ENCODE results near the gene PSKH1.
"Not testable (repeated sequence)": the region's sequence is repeated elsewhere in the genome, so short reads cannot be mapped to it uniquely, and the experiment has no call there.

The PSKH1 gene

DNA sequence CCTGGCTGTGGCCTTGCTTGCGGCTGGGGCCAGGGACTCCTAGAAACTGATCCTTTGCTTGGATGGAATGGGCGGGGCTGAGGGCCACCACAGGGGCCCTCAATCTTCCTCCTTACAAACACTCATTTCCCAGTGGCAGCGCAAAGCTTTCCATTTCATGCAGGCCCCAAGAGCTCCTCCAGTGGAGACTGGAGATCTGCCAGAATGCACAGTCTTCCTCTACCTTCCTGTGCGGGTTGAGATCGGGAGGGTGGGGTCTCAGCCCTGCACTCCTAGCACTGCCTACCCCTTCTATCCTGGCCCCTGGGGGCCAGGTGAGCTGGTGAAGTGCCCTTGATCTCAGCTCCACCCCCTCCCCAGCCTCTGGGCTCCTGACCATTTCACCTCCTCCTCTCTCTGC is 6.7 kb upstream of the PSKH1 start:
- no peak for DNase-seq (ENCODE audit: low read depth)

DNA sequence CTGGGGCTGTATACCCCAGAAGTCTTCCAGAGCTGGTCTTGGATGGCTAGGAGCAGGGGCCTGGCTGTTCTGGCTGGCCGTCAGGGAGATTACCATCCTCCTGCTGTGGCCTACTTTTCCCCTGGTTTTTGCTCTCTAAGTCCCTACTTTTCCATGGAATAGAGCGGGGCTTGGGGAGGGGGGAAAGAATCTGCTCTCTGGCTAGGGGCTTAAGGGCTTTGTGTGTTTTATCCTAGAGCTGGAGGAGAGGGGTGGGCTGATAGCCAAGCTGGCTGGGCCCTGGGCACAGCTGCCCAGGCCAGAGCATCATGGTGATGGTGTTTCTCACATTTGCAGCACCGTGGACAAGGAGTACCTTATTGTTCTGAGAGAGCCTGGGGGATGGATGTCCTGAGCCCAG is 4.7 kb upstream of the PSKH1 start:
- DNase-seq (ENCODE audit: low read depth), result no peak

GRCh38 chr16:67892375-67892774 is 679 bp upstream of the PSKH1 start:
- DNase-seq (ENCODE audit: low read depth), result no peak

- DNase-seq (ENCODE audit: low read depth), result no peak
Observed at GRCh38 chr16:67893743-67894399, 817 bp downstream of the PSKH1 start.

DNA sequence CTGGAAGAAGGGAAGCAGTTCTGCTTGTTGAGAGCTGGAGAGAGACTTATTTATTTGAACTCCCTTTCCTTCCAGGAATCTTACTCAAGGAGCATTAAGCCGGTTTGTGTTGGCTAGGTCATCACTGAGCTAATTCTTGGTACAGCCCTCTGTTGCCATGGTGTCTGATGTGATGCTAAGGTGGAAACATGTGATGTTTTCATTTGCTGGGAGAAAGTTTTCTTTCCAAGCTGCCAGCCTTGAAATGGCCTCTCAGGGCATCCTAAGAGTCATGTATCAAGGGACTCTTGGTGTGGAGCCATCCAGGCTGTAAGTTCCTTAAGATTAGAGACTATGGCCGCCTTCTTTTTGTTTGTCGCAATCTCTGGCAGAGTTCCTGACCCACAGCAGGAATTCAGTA is 4.2 kb downstream of the PSKH1 start:
- no peak for DNase-seq (ENCODE audit: low read depth)

GRCh38 chr16:67901734-67902133 is 8.7 kb downstream of the PSKH1 start:
- no peak for DNase-seq (ENCODE audit: low read depth)

- no peak for DNase-seq (ENCODE audit: low read depth)
Observed at GRCh38 chr16:67902831-67903230, 9.8 kb downstream of the PSKH1 start.

DNA sequence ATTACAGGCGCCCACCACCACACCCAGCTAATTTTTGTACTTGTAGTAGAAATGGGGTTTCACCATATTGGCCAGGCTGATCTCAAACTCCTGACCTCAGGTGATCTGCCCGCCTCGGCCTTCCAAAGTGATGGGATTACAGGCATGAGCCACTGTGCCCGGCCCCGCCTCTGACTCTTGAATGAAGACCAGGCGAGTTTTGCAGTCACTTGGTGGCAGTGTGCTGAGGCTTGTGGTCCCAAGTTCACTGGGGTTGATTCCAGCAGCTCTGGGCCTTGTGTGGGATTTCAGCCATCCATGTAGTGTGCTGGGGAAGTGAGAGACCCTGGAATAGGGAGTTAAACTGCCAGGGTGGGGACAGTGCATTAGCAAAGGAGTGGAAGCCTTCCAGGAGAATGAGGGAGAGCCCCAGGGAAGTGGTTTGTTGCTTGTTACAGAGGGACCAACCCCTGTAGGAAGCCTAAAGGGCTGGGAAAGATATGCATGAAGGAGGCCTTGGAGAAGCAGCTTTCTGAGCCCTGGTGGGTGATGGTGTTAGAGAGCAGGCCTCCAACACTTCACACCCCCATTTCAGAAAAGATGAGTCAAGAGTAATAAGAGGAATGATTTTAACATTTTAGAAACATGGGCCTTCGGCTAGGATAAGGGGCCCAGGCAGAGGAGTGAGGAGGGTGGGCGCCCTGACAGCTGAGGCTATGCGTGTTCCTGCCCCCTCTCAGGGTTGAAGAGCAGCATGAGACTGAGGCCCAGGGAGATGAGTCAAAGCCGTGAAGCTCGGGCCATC is 14.5 kb downstream of the PSKH1 start:
- DNase-seq (ENCODE audit: low read depth), result no peak

- DNase-seq (ENCODE audit: low read depth), result no peak
Observed at GRCh38 chr16:67909056-67909742, 16.1 kb downstream of the PSKH1 start.

DNA sequence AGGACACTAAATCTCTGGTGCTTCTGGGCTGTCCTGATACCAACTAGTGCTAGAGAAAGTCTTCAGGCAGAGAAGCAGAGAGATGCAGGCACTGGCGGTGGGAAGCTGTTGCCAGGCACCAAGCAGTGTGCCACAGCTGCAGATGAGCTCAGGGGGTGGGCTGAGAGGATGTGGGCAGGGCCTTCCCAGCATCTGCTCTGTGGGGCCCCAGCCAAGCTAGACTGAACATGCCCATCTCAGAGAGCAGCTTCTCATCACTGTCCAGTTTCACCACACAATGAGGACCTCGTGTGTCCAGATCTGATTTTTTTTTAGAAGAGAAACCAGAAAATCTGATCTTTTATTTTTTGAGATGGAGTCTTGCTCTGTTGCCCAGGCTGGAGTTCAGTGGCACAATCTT is 17.1 kb downstream of the PSKH1 start:
- DNase-seq (ENCODE audit: low read depth), result no peak

- DNase-seq (ENCODE audit: low read depth), result no peak
Observed at GRCh38 chr16:67914758-67915495, 21.9 kb downstream of the PSKH1 start.

- not testable (repeated sequence) for DNase-seq (ENCODE audit: low read depth)
Observed at GRCh38 chr16:67915496-67915769, 22.4 kb downstream of the PSKH1 start.

- DNase-seq (ENCODE audit: low read depth), result no peak
Observed at GRCh38 chr16:67915831-67916723, 23.0 kb downstream of the PSKH1 start.

DNA sequence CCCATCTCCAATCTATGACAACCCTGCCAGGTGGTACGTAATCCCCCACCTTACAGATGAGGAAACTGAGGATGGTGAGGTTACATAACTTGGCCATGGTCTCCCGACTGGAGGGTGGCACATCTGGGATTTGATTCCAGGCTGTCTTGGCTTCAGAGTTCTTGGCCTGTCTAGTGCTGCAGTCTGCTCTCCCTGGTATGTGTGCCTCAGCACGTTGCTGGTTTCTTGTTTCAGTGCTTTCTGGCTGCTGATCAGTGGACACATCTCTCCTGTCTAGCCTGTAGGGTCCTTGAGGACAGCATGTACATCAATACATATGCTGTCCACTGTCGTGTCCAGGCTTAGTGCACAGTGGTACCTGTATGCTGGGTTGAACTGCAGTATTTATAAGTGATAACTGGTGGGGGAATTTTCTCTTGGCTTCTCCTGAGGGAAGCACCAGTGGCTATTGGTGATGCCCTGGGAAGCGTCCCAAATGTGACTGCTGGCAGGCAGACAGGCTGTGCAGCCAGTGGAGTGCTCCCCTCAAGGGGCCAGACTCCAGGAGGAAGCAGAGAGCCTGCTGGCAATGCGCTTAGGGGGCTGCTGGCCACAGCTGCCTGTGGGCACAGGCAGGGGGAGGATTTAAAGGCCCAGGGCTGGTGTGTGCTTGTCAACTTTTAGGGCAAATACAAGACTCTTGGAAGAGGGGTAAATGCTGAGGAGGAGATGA is 24.2 kb downstream of the PSKH1 start:
- no peak for DNase-seq (ENCODE audit: low read depth)

DNA sequence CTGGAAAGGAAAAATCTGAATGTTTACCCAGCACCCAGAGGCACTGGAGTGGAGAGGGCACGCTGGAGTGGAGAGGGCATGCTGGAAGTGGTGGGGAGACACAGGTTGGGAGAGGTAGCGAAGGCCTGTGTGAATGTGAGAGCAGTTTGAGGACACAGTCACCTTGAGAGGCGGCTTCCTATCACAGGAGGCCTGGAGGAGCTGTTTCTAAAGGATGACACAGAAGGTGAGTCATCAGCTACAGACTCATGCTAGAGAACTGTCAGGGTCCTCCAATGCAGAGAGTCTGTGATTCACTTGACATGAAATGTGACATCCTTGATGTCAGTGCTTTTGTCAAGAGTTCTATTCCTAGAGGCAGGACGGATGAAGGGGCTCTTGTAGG is 24.8 kb downstream of the PSKH1 start:
- no peak for DNase-seq (ENCODE audit: low read depth)

GRCh38 chr16:67919622-67920221 is 26.7 kb downstream of the PSKH1 start:
- no peak for DNase-seq (ENCODE audit: low read depth)

DNA sequence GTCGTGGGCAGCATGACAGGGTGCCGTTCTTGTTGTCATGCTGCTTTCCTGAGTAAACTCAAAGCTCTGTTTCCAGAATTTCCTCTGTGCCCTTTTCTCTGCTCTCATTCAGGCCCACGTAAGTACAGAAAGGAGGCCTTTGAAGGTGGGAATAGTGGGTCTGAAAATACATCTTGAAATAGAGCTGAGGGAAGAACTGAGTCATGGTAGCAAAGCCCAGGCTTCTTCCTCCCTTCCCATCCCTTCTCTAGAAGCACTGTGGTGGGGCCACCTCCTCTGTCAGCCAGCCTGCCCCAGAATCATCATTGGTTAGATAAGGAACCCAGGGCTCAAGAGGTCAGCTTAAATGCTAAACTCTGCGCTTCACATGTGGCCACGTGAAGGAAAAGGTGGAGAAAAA is 29.2 kb downstream of the PSKH1 start:
- no peak for DNase-seq (ENCODE audit: low read depth)

GRCh38 chr16:67922740-67923139 is 29.7 kb downstream of the PSKH1 start:
- no peak for DNase-seq (ENCODE audit: low read depth)

- DNase-seq (ENCODE audit: low read depth), result no peak
Observed at GRCh38 chr16:67923414-67924116, 30.5 kb downstream of the PSKH1 start.

All from stimulated activated CD8-positive, alpha-beta memory T cell treated with anti-CD3 and anti-CD28 coated beads, Interleukin-12 subunit alpha, Interleukin-12 subunit beta, amount 100 ng/mL, for 4 hours (primary cell).